Measurements from ENCODE around the gene PGBD4. TPM values are rescaled to one million over a fixed set of nuclear protein-coding genes. Genes with fewer than 3 reads are reported as not detected.

PGBD4 gene
- total RNA-seq, 1 experiment from 2014 or later: 1.1 TPM

- TF ChIP-seq KAT7 (CRISPR knock-in tag; IDR thresholded peaks at IDR 0.05; ENCODE audit: borderline replicate concordance): no peak
- no peak for TF ChIP-seq EMX1 (CRISPR knock-in tag; IDR thresholded peaks at IDR 0.05)
- no peak for TF ChIP-seq GRHL2 (CRISPR knock-in tag; IDR thresholded peaks at IDR 0.05; ENCODE audit: insufficient replicate concordance, severe bottlenecking)
- TF ChIP-seq ATF6 (CRISPR knock-in tag; IDR thresholded peaks at IDR 0.05): no peak
- no peak for TF ChIP-seq TEAD1 (CRISPR knock-in tag; IDR thresholded peaks at IDR 0.05)
- no peak for TF ChIP-seq ERG (CRISPR knock-in tag; IDR thresholded peaks at IDR 0.05)
- TF ChIP-seq TEAD4 (CRISPR knock-in tag; IDR thresholded peaks at IDR 0.05): no peak
- TF ChIP-seq MXD4 (CRISPR knock-in tag; IDR thresholded peaks at IDR 0.05; ENCODE audit: borderline replicate concordance): no peak
- no peak for TF ChIP-seq FOXJ3 (CRISPR knock-in tag; IDR thresholded peaks at IDR 0.05; ENCODE audit: borderline replicate concordance)
- TF ChIP-seq ZNF281 (CRISPR knock-in tag; IDR thresholded peaks at IDR 0.05): no peak
- TF ChIP-seq RELA (CRISPR knock-in tag; IDR thresholded peaks at IDR 0.05; ENCODE audit: borderline replicate concordance): no peak
Measured at GRCh38 chr15:34124651-34125050, 22.8 kb downstream of the PGBD4 start (continued).

- POLR2A ChIA-PET: no interaction called here
- no peaks in the 10 kb centered on the region for H3K36me3 Mint-ChIP-seq
Measured at GRCh38 chr15:34125945-34126344, 24.1 kb downstream of the PGBD4 start.

More at GRCh38 chr15:34125945-34126344, 24.1 kb downstream of the PGBD4 start:
- no peak overlapping the region for H3K27ac Mint-ChIP-seq
- H3K4me3 Mint-ChIP-seq: no peak overlapping the region
- H3K27me3 Mint-ChIP-seq (ENCODE audit: low read depth): no peaks in the 10 kb centered on the region; the same call in 1 of the 2 replicates
- no peaks in the 10 kb centered on the region for H3K9me3 Mint-ChIP-seq
- DNase-seq (ENCODE audit: low spot score): no peak
- ATAC-seq: no peak
- CTCF ChIA-PET: interaction anchor here (0.6 to 1.3 kb wide), 4 partner anchors 11 to 84 kb away, joined by 3 to 5 read pairs (median 4); partner anchors contain the start of gene KATNBL1
- H3K4me1 Mint-ChIP-seq: peaks cover 8% of the 10 kb centered on the region
- TF ChIP-seq PRDM15 (CRISPR knock-in tag; IDR thresholded peaks at IDR 0.05): no peak
- no peak for TF ChIP-seq NFATC4 (CRISPR knock-in tag; IDR thresholded peaks at IDR 0.05)
- no peak for TF ChIP-seq SMAD3 (CRISPR knock-in tag; IDR thresholded peaks at IDR 0.05; ENCODE audit: borderline replicate concordance)
- no peak for TF ChIP-seq ZSCAN18 (CRISPR knock-in tag; IDR thresholded peaks at IDR 0.05)
- no peak for TF ChIP-seq GABPB1 (CRISPR knock-in tag; IDR thresholded peaks at IDR 0.05)
- no peak for TF ChIP-seq RELA (CRISPR knock-in tag; IDR thresholded peaks at IDR 0.05; ENCODE audit: borderline replicate concordance)
- TF ChIP-seq MLX (CRISPR knock-in tag; IDR thresholded peaks at IDR 0.05): no peak

All from WTC11 (cell line).